ENCODE measurements around the gene HDC.

DNA sequence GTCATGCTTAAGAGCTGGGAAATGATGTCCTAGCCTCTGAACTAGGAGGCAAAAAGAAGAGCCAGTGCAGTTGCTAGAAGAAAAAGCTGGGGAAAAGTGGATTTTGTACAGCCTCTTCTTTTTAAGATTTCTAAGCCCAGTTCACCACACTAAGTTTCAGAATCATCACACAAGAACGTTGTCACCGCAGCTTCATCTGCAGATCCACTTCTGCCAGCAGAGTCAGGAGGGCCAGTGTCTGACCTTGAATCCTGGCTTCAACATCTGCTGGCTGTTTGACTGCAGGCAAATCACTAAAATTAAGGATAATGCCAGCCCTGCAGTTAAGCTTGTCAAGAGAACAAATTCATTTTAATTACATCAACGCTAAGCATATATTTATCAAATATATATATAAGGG is 36.2 kb downstream of the HDC start:
- TF ChIP-seq GATA3 (IDR thresholded peaks at IDR 0.05; ENCODE audit: low read depth, low read length) (no peak), GATA2 (IDR thresholded peaks at IDR 0.05; ENCODE audit: low read depth, low read length) (no peak)
